Raji (cell line): ENCODE measurements around the gene NDUFB8.

Experiments
- POLR2A ChIP-seq: IDR thresholded peaks from 2 replicates; pipeline ENCODE4 v1.6.1; 2011; ENCODE audit warnings: low read depth, low read length, control low read depth; ENCODE audit not compliant: insufficient read depth

Gene NDUFB8

GRCh38 chr10:100522107-100522801 lies 7.4 kb downstream of the NDUFB8 start:
- TF ChIP-seq POLR2A, result no peak

GRCh38 chr10:100520811-100521210 lies 8.9 kb downstream of the NDUFB8 start:
- no peak for TF ChIP-seq POLR2A

GRCh38 chr10:100519311-100520051 lies 10.2 kb downstream of the NDUFB8 start, which contains the start of gene SEC31B:
SEC31B (minus strand) TSS chr10:100519861; CDS start chr10:100516952, 2,909 bp downstream.
- no peak for TF ChIP-seq POLR2A

GRCh38 chr10:100518761-100519241 lies 10.9 kb downstream of the NDUFB8 start:
- no peak for TF ChIP-seq POLR2A

DNA sequence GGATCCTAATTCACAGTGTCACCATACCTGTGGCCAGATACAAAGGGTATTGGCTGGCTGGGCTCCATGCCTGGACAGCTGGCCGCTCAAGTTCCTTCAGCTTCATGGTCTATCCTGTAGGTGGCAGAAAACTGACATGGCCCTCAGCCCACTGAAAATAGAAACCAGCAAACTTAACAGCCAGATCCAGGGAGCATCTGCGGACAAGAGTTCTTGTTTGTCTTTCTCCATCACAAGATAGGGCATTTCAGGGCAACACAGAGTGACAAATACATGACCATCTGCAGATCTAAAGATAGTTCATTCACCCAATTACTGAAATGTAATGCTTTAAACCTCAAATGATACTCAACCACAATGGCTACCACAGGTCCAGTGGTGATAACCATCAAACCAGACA lies 12.8 kb downstream of the NDUFB8 start:
- TF ChIP-seq POLR2A, result no peak

GRCh38 chr10:100515612-100516011 lies 14.1 kb downstream of the NDUFB8 start:
- TF ChIP-seq POLR2A, result no peak

DNA sequence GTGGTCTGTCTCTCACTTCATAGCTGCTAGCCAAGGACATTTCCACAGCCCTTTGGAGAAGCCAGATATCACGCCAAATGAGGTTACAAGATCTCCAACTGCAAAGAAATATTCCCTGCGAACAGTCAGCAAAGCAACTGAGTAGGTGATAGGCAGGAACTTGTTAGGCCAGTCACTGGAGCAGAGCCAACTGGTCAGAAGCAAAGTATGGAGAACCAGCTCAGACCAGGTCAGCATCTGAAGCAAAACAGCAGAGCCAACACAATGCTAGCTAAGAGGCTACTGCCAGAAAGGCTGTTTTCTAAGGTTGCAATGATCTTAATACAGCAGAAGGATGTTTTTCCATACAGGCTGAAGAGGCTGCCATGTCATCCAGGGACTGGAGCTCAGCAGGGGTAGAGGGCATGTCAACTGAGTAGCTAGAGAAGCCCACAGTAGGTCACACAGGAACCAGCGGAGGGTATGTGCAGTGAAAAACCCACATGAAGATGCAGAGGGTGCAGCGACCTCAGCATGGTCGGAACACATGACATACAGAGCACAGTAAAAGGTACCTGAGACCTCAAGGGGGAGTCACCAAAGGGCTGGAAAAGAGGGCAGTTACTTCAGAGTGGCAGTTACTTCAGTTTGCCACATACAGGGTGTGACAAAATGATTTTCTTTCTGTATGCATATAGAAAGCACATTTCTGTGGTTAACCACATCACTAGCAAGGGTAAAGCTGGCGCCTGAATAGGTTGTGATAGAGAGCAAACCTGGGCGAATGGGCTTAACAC lies 18.9 kb downstream of the NDUFB8 start:
- TF ChIP-seq POLR2A, result no peak

- no peak for TF ChIP-seq POLR2A
Observed at GRCh38 chr10:100509241-100509840, 20.3 kb downstream of the NDUFB8 start.

DNA sequence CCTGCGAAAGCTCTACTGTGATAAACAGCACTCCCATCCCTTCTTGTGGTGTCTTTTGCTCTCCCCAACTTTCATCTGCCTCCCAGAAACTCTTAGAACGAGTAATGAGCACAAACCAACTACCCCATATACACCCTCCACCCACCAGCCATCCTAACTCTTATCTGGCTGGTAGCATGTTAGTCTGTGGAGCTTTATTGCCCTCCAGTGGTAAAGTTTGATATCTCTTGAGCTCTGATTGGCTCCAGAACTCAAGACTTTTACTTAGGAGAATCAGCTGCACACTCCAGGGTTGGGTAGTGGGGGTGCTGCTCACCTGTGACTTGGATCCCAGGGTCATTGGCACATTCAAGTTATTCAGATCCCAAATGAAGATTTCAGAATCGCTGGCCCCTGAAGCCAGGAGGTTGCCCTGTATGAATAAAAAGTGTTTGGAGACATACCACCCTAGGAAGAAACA lies 20.9 kb downstream of the NDUFB8 start:
- no peak for TF ChIP-seq POLR2A

DNA sequence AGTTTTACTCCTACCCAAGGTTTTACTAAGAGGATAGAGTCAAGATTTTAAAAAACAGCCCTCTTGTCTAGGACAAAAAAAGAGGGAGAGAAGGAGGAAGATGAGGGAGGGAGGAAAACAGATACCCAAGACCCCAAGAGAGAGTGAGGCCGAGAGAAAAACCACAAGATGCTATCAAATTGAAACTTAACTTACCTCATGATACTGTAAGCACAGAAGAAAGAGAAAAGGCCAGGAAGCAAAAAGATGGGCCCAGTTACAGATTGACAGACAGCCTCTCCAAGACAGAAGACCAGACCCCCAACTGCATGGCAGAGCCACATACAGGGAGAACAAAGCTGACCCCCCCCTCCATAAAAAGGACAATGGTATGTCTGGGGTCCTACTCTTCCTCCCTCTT lies 21.4 kb downstream of the NDUFB8 start:
- no peak for TF ChIP-seq POLR2A

- no peak for TF ChIP-seq POLR2A
Observed at GRCh38 chr10:100507357-100507732, 22.3 kb downstream of the NDUFB8 start.

DNA sequence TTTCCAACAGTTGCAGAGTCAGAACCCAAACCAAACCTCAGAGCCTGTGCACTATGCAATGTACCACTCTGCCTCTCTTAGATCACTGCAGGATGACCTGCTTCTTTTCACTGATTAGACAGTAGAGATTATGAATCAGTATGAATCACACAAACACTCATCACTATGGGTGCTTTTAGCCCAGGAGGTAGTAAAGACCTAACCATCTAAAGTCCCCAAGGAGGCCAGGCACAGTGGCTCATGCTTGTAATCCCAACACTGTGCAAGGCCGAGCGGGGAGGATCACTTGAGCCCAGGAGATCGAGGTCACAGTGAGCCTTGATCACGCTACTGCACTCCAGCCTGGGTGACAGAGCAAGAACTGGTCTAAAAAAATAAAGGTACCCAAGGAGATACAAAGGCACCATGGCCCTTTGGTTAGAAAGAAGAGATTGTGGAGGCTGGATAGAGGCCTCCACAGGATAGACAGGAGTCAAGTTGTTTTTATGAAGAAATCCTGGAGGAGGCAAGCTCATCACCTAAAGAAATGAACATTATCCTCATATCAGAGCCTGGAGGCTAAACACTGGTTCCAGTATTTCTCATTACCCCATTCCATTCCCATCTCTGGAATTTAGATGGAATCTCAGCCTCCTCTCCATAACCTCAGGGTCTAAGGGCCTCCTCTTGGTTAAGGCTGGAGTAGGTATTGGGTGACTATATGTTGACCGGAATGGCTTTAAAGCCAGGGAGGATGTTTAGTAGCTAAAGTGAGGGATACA lies 22.9 kb downstream of the NDUFB8 start:
- no peak for TF ChIP-seq POLR2A

- no peak for TF ChIP-seq POLR2A
Observed at GRCh38 chr10:100505164-100505563, 24.5 kb downstream of the NDUFB8 start.

DNA sequence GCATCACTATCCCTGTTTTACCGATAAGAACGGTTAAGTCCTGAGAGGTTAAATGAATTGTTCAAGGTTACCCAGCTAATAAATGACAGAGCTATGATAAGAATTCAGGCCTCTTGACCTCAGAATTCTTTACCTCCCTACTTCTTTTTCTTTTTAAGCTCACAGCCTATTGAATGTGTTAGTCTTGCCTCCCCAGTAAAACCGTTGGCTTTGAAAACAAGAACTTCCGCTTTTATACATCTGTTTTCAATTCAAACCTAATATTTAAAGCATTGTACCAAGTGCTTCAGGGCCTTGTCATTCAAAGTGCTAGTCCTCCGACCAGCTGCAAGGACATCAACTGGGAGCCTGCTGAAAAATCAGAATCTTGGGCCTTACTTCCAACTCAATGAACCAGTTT lies 25.6 kb downstream of the NDUFB8 start:
- no peak for TF ChIP-seq POLR2A
